Neural cell (in vitro differentiated cells): ENCODE results near the gene TMC1. TPM values are rescaled to one million over a fixed set of nuclear protein-coding genes. Genes with fewer than 3 reads are reported as not detected.
"Not testable (repeated sequence)": the region's sequence is repeated elsewhere in the genome, so short reads cannot be mapped to it uniquely, and the experiment has no call there.

Source experiments
- H2AFZ ChIP-seq: fragments of 200-600, 300-800 bp; sonication (generic), shearing (Covaris generic); 2 replicates; pipeline ENCODE4 v1.6.0; 2014; ENCODE audit warnings: low read depth, mild to moderate bottlenecking, antibody characterized with exemption, low read length, moderate library complexity
- H3F3A ChIP-seq: fragments of 200-600 bp; shearing (Covaris generic); 2 replicates; pipeline ENCODE4 v1.6.1; 2016; ENCODE audit warnings: mild to moderate bottlenecking, moderate library complexity, mixed read lengths, antibody characterized with exemption, low read length; ENCODE audit not compliant: insufficient read depth, poor library complexity, severe bottlenecking
- H3K27ac ChIP-seq: fragments of 200-600, 300-800 bp; sonication (generic), shearing (Covaris generic); 2 replicates; pipeline ENCODE4 v1.5.1; 2014; ENCODE audit warnings: mild to moderate bottlenecking, low read length, moderate library complexity
- H3K27me3 ChIP-seq: fragments of 300-800, 200-600 bp; sonication (generic), shearing (Covaris generic); 2 replicates; pipeline ENCODE4 v1.6.0; 2014; ENCODE audit warnings: mild to moderate bottlenecking, low read depth, low read length, moderate library complexity; ENCODE audit not compliant: insufficient read depth
- H3K36me3 ChIP-seq: fragments of 300-800, 200-600 bp; sonication (generic), shearing (Covaris generic); 2 replicates; pipeline ENCODE4 v1.5.1; 2014; ENCODE audit warnings: mild to moderate bottlenecking, antibody characterized with exemption, low read length, moderate library complexity; ENCODE audit not compliant: insufficient read depth
- H3K4me2 ChIP-seq: fragments of 300-800, 200-600 bp; sonication (generic), shearing (Covaris generic); 2 replicates; pipeline ENCODE4 v1.6.0; 2014; ENCODE audit warnings: mild to moderate bottlenecking, low read length
- H3K4me3 ChIP-seq: fragments of 300-800, 200-600 bp; sonication (generic), shearing (Covaris generic); 2 replicates; pipeline ENCODE4 v1.5.1; 2014; ENCODE audit warnings: mild to moderate bottlenecking, low read length, moderate library complexity
- H3K79me2 ChIP-seq: fragments of 200-600 bp; shearing (Covaris generic); replicated peaks from 2 replicates; pipeline ENCODE4 v1.6.0; 2014; ENCODE audit warnings: mild to moderate bottlenecking, low read length, moderate library complexity; ENCODE audit not compliant: insufficient read depth
- H3K9ac ChIP-seq: fragments of 300-800, 200-600 bp; sonication (generic), shearing (Covaris generic); 2 replicates; pipeline ENCODE4 v1.6.1; 2016; ENCODE audit warnings: mild to moderate bottlenecking, low read length, mixed read lengths
- H3K9me2 ChIP-seq: fragments of 200-600 bp; shearing (Covaris generic); 2 replicates; pipeline ENCODE4 v1.6.1; 2016; ENCODE audit warnings: mild to moderate bottlenecking, low read length, mixed read lengths; ENCODE audit not compliant: insufficient read depth
- H3K9me3 ChIP-seq: fragments of 200-600, 300-800 bp; sonication (generic), shearing (Covaris generic); 2 replicates; pipeline ENCODE4 v1.6.1; 2016; ENCODE audit warnings: mild to moderate bottlenecking, mixed run types, low read length, moderate library complexity, mixed read lengths
- H4K20me1 ChIP-seq: fragments of 200-600 bp; shearing (Covaris generic); 2 replicates; pipeline ENCODE4 v1.6.1; 2016; ENCODE audit warnings: mild to moderate bottlenecking, mixed run types; ENCODE audit not compliant: insufficient read depth
- EP300 ChIP-seq: fragments of 450-650 bp; conservative IDR thresholded peaks from 2 replicates; pipeline ENCODE4 v1.6.1; 2014; ENCODE audit warnings: antibody characterized with exemption, mild to moderate bottlenecking, moderate library complexity; ENCODE audit not compliant: poor library complexity, severe bottlenecking
- EZH2 ChIP-seq: fragments of 200-600, 300-800 bp; shearing (Covaris generic), sonication (generic); IDR thresholded peaks from 2 replicates; pipeline ENCODE4 v1.6.1; 2014; ENCODE audit warnings: antibody characterized with exemption, low read length, borderline replicate concordance, mild to moderate bottlenecking; ENCODE audit not compliant: insufficient read depth, poor library complexity, severe bottlenecking
- MXI1 ChIP-seq: fragments of 450-650 bp; conservative IDR thresholded peaks from 2 replicates; pipeline ENCODE4 v1.6.1; 2014; ENCODE audit warnings: antibody characterized with exemption, mild to moderate bottlenecking; ENCODE audit not compliant: poor library complexity, severe bottlenecking
- POLR2AphosphoS5 ChIP-seq: IDR thresholded peaks from 2 replicates; pipeline ENCODE4 v1.6.1; 2012
- RAD21 ChIP-seq: fragments of 450-650 bp; conservative IDR thresholded peaks from 2 replicates; pipeline ENCODE4 v1.6.1; 2014; ENCODE audit warnings: antibody characterized with exemption, mild to moderate bottlenecking, moderate library complexity
- SMC3 ChIP-seq: fragments of 450-650 bp; conservative IDR thresholded peaks from 2 replicates; pipeline ENCODE4 v1.6.1; 2014; ENCODE audit warnings: antibody characterized with exemption, mild to moderate bottlenecking, moderate library complexity; ENCODE audit not compliant: poor library complexity
- TAF1 ChIP-seq: IDR thresholded peaks from 2 replicates; pipeline ENCODE4 v1.6.1; 2012; ENCODE audit warnings: low read depth
- polyA plus RNA-seq: library from polyadenylated mRNA; depleted of rRNA; stranded (reverse); fragments of >200 nt; gene quantifications from 2 replicates; pipeline ENCODE4 v1.2.3, GENCODE V29; 2014
- TF ChIP-seq, protein P1 (sequence below): fragments of 450-650 bp; IDR thresholded peaks from 2 replicates; pipeline ENCODE4 v1.5.1; 2014; ENCODE audit warnings: antibody characterized with exemption, mild to moderate bottlenecking, moderate library complexity; ENCODE audit not compliant: poor library complexity, severe bottlenecking
- TF ChIP-seq, protein P2 (sequence below): IDR thresholded peaks from 2 replicates; pipeline ENCODE4 v1.6.1; 2012; ENCODE audit warnings: borderline replicate concordance

TMC1 gene
- polyA plus RNA-seq, 1 donor from 2014 or later: not detected

DNA sequence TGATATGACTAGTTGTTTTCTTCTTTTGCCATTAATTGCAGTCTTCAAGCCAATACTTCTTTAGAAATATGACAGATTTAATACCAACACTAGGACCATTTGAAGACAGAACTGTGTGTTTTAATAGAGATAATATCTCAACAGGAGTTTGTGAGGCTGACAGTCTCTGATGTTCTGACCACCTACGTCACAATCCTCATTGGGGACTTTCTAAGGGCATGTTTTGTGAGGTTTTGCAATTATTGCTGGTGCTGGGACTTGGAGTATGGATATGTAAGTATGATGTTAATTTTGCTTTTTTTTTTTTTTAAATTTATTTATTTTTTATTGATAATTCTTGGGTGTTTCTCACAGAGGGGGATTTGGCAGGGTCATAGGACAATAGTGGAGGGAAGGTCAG lies 283.8 kb downstream of the TMC1 start:
- Histone ChIP-seq H3K27me3 (no peaks in the 10 kb centered on the region), H3K4me3 (no peak overlapping the region), H3F3A (no peaks in the 10 kb centered on the region), H3K9ac (no peak overlapping the region), H3K27ac (no peak overlapping the region), H3K9me3 (peaks cover 6% of the 10 kb centered on the region), H3K9me2 (no peaks in the 10 kb centered on the region), H3K36me3 (no peaks in the 10 kb centered on the region), H2AFZ (no peak overlapping the region), H3K4me2 (no peak overlapping the region), H3K79me2 (no peaks in the 10 kb centered on the region), H4K20me1 (no peaks in the 10 kb centered on the region)
- TF ChIP-seq, protein P1, sequence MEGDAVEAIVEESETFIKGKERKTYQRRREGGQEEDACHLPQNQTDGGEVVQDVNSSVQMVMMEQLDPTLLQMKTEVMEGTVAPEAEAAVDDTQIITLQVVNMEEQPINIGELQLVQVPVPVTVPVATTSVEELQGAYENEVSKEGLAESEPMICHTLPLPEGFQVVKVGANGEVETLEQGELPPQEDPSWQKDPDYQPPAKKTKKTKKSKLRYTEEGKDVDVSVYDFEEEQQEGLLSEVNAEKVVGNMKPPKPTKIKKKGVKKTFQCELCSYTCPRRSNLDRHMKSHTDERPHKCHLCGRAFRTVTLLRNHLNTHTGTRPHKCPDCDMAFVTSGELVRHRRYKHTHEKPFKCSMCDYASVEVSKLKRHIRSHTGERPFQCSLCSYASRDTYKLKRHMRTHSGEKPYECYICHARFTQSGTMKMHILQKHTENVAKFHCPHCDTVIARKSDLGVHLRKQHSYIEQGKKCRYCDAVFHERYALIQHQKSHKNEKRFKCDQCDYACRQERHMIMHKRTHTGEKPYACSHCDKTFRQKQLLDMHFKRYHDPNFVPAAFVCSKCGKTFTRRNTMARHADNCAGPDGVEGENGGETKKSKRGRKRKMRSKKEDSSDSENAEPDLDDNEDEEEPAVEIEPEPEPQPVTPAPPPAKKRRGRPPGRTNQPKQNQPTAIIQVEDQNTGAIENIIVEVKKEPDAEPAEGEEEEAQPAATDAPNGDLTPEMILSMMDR: no peak
- TF ChIP-seq, protein P2, sequence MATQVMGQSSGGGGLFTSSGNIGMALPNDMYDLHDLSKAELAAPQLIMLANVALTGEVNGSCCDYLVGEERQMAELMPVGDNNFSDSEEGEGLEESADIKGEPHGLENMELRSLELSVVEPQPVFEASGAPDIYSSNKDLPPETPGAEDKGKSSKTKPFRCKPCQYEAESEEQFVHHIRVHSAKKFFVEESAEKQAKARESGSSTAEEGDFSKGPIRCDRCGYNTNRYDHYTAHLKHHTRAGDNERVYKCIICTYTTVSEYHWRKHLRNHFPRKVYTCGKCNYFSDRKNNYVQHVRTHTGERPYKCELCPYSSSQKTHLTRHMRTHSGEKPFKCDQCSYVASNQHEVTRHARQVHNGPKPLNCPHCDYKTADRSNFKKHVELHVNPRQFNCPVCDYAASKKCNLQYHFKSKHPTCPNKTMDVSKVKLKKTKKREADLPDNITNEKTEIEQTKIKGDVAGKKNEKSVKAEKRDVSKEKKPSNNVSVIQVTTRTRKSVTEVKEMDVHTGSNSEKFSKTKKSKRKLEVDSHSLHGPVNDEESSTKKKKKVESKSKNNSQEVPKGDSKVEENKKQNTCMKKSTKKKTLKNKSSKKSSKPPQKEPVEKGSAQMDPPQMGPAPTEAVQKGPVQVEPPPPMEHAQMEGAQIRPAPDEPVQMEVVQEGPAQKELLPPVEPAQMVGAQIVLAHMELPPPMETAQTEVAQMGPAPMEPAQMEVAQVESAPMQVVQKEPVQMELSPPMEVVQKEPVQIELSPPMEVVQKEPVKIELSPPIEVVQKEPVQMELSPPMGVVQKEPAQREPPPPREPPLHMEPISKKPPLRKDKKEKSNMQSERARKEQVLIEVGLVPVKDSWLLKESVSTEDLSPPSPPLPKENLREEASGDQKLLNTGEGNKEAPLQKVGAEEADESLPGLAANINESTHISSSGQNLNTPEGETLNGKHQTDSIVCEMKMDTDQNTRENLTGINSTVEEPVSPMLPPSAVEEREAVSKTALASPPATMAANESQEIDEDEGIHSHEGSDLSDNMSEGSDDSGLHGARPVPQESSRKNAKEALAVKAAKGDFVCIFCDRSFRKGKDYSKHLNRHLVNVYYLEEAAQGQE: no peak
- TF ChIP-seq TAF1 (no peak), SMC3 (no peak), EZH2 (no peak), EP300 (no peak), RAD21 (no peak), MXI1 (no peak), POLR2AphosphoS5 (no peak)

DNA sequence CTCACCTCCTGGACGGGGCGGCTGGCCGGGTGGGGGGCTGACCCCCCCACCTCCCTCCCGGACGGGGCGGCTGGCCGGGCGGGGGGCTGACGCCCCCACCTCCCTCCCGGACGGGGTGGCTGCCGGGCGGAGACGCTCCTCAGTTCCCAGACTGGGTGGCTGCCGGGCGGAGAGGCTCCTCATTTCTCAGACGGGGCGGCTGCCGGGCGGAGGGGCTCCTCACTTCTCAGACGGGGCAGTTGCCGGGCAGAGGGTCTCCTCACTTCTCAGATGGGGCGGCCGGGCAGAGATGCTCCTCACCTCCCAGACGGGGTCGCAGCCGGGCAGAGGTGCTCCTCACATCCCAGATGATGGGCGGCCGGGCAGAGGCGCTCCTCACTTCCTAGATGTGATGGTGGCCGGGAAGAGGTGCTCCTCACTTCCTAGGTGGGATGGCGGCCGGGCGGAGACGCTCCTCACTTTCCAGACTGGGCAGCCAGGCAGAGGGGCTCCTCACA lies 285.0 kb downstream of the TMC1 start:
- not testable (repeated sequence) for H3K27ac ChIP-seq, H3K4me3 ChIP-seq, H3K9me3 ChIP-seq, H3K27me3 ChIP-seq, H3K4me2 ChIP-seq, H3F3A ChIP-seq, H3K9ac ChIP-seq, H3K9me2 ChIP-seq, H4K20me1 ChIP-seq, H3K79me2 ChIP-seq, H3K36me3 ChIP-seq, H2AFZ ChIP-seq
